ENCODE data around the gene ADPRS. TPM values are rescaled to one million over a fixed set of nuclear protein-coding genes. Genes with fewer than 3 reads are reported as not detected.
A peak's percentile ranks its signal among the peaks of the same experiment; 100 is the strongest.

The ADPRS gene
- polyA plus RNA-seq, 6 donors from 2014 or later = 16.0 to 32.2 (median 19.2) TPM

- Mint-ChIP-seq H3K4me3 (no peak overlapping the region), H3K9me3 (no peaks in the 10 kb centered on the region), H3K36me3 (no peaks in the 10 kb centered on the region), H3K27me3 (no peaks in the 10 kb centered on the region), H3K27ac (no peak overlapping the region), H3K4me1 (peaks cover 2 to 6% (median 6%) of the 10 kb centered on the region in 3 donors)
- no peak for ATAC-seq (ENCODE audit: low read depth in 2 of 2)
- no peak for DNase-seq
Measured at GRCh38 chr1:36106269-36106668, 17.6 kb downstream of the ADPRS start.

- no peaks in the 10 kb centered on the region for H3K9me3 Mint-ChIP-seq
- DNase-seq = no peak
- no peak for ATAC-seq (ENCODE audit: low read depth in 2 of 2)
- no peaks in the 10 kb centered on the region for H3K27me3 Mint-ChIP-seq
- peaks cover 3 to 8% (median 6%) of the 10 kb centered on the region in 3 donors for H3K4me1 Mint-ChIP-seq
- H3K4me3 Mint-ChIP-seq = no peak overlapping the region
- H3K27ac Mint-ChIP-seq = peak overlapping the region in 1 of 6 donors; percentile 20
- H3K36me3 Mint-ChIP-seq = no peaks in the 10 kb centered on the region
Measured at GRCh38 chr1:36107394-36107793, 18.7 kb downstream of the ADPRS start.

GRCh38 chr1:36108314-36108713 lies 19.6 kb downstream of the ADPRS start:
- no peaks in the 10 kb centered on the region for H3K9me3 Mint-ChIP-seq
- no peaks in the 10 kb centered on the region for H3K36me3 Mint-ChIP-seq
- ATAC-seq (ENCODE audit: low read depth in 2 of 2) (no peak), DNase-seq (no peak)
- H3K27me3 Mint-ChIP-seq = no peaks in the 10 kb centered on the region
- peaks cover 3 to 8% (median 6%) of the 10 kb centered on the region in 3 donors for H3K4me1 Mint-ChIP-seq
- H3K4me3 Mint-ChIP-seq = peak overlapping the region in 1 of 8 donors; percentile 9
- no peak overlapping the region for H3K27ac Mint-ChIP-seq

GRCh38 chr1:36109041-36109679 lies 20.5 kb downstream of the ADPRS start:
- no peak for DNase-seq
- peak overlapping the region in 3 of 6 donors; percentile 34 to 75 (median 58) for H3K27ac Mint-ChIP-seq
- ATAC-seq (ENCODE audit: low read depth in 2 of 2) = peak; percentile 25 to 32
- peaks cover 0 to 2% (median 0%) of the 10 kb centered on the region in 3 donors for H3K27me3 Mint-ChIP-seq
- no peaks in the 10 kb centered on the region for H3K36me3 Mint-ChIP-seq
- H3K9me3 Mint-ChIP-seq = no peaks in the 10 kb centered on the region
- no peak overlapping the region for H3K4me3 Mint-ChIP-seq
- peaks cover 3 to 8% (median 6%) of the 10 kb centered on the region in 3 donors for H3K4me1 Mint-ChIP-seq

- Mint-ChIP-seq H3K27me3 (peaks cover 0 to 8% (median 0%) of the 10 kb centered on the region in 3 donors), H3K36me3 (no peaks in the 10 kb centered on the region), H3K27ac (peak overlapping the region in 1 of 6 donors; percentile 78), H3K9me3 (no peaks in the 10 kb centered on the region), H3K4me1 (peaks cover 3 to 12% (median 6%) of the 10 kb centered on the region in 3 donors), H3K4me3 (no peak overlapping the region)
- ATAC-seq (ENCODE audit: low read depth in 2 of 2) = no peak
- no peak for DNase-seq
Measured at GRCh38 chr1:36111151-36111550, 22.5 kb downstream of the ADPRS start.

GRCh38 chr1:36112823-36113222 lies 24.1 kb downstream of the ADPRS start:
- H3K27me3 Mint-ChIP-seq = peaks cover 0 to 8% (median 0%) of the 10 kb centered on the region in 3 donors

GRCh38 chr1:36114371-36114770 lies 25.7 kb downstream of the ADPRS start:
- ATAC-seq (ENCODE audit: low read depth in 2 of 2) (no peak), DNase-seq (no peak)
- H3K27ac Mint-ChIP-seq = no peak overlapping the region
- H3K27me3 Mint-ChIP-seq = peaks cover 0 to 8% (median 0%) of the 10 kb centered on the region in 3 donors
- no peak overlapping the region for H3K4me3 Mint-ChIP-seq
- no peaks in the 10 kb centered on the region for H3K9me3 Mint-ChIP-seq
- no peaks in the 10 kb centered on the region for H3K36me3 Mint-ChIP-seq
- peaks cover under 1 to 8% (median 3%) of the 10 kb centered on the region in 3 donors for H3K4me1 Mint-ChIP-seq

More at GRCh38 chr1:36112823-36113222, 24.1 kb downstream of the ADPRS start:
- DNase-seq = no peak
- Mint-ChIP-seq H3K4me1 (peaks cover 3 to 12% (median 6%) of the 10 kb centered on the region in 3 donors), H3K9me3 (no peaks in the 10 kb centered on the region), H3K36me3 (no peaks in the 10 kb centered on the region), H3K4me3 (no peak overlapping the region), H3K27ac (no peak overlapping the region)
- ATAC-seq (ENCODE audit: low read depth in 2 of 2) = no peak

- no peak overlapping the region for H3K4me3 Mint-ChIP-seq
- H3K27ac Mint-ChIP-seq = no peak overlapping the region
- peaks cover 0 to 8% (median 0%) of the 10 kb centered on the region in 3 donors for H3K27me3 Mint-ChIP-seq
- H3K9me3 Mint-ChIP-seq = no peaks in the 10 kb centered on the region
- peaks cover 0 to 8% (median 3%) of the 10 kb centered on the region in 3 donors for H3K4me1 Mint-ChIP-seq
- no peaks in the 10 kb centered on the region for H3K36me3 Mint-ChIP-seq
- DNase-seq (no peak), ATAC-seq (ENCODE audit: low read depth in 2 of 2) (no peak)
Measured at GRCh38 chr1:36115200-36115669, 26.5 kb downstream of the ADPRS start.

GRCh38 chr1:36115931-36116330 lies 27.2 kb downstream of the ADPRS start:
- DNase-seq = no peak
- ATAC-seq (ENCODE audit: low read depth in 2 of 2) = no peak
- no peak overlapping the region for H3K27ac Mint-ChIP-seq
- H3K4me1 Mint-ChIP-seq = peaks cover 0 to 8% (median 3%) of the 10 kb centered on the region in 3 donors
- H3K4me3 Mint-ChIP-seq = peak overlapping the region in 1 of 8 donors; percentile 43
- no peaks in the 10 kb centered on the region for H3K36me3 Mint-ChIP-seq
- H3K27me3 Mint-ChIP-seq = peaks cover 0 to 8% (median 0%) of the 10 kb centered on the region in 3 donors
- H3K9me3 Mint-ChIP-seq = no peaks in the 10 kb centered on the region

GRCh38 chr1:36116901-36117300 lies 28.2 kb downstream of the ADPRS start:
- peak overlapping the region in 1 of 6 donors; percentile 40 for H3K27ac Mint-ChIP-seq
- H3K4me3 Mint-ChIP-seq = no peak overlapping the region
- H3K9me3 Mint-ChIP-seq = no peaks in the 10 kb centered on the region
- DNase-seq = no peak
- peaks cover 0 to 5% (median 4%) of the 10 kb centered on the region in 3 donors for H3K4me1 Mint-ChIP-seq
- no peak for ATAC-seq (ENCODE audit: low read depth in 2 of 2)
- no peaks in the 10 kb centered on the region for H3K36me3 Mint-ChIP-seq
- H3K27me3 Mint-ChIP-seq = peaks cover 0 to 8% (median 3%) of the 10 kb centered on the region in 3 donors

- peaks cover 12 to 22% (median 17%) of the 10 kb centered on the region in 3 donors for H3K4me1 Mint-ChIP-seq
- H3K27me3 Mint-ChIP-seq = peaks cover 4 to 22% (median 18%) of the 10 kb centered on the region in 3 donors
- H3K4me3 Mint-ChIP-seq = no peak overlapping the region
- no peak overlapping the region for H3K27ac Mint-ChIP-seq
- no peaks in the 10 kb centered on the region for H3K36me3 Mint-ChIP-seq
- H3K9me3 Mint-ChIP-seq = no peaks in the 10 kb centered on the region
- DNase-seq (no peak), ATAC-seq (ENCODE audit: low read depth in 2 of 2) (no peak)
Measured at GRCh38 chr1:36118447-36119204, 29.9 kb downstream of the ADPRS start.

GRCh38 chr1:36119456-36119855 lies 30.8 kb downstream of the ADPRS start:
- Mint-ChIP-seq H3K4me3 (no peak overlapping the region), H3K36me3 (no peaks in the 10 kb centered on the region), H3K9me3 (no peaks in the 10 kb centered on the region), H3K27ac (no peak overlapping the region), H3K4me1 (peaks cover 20 to 30% (median 21%) of the 10 kb centered on the region in 3 donors), H3K27me3 (peaks cover 4 to 26% (median 23%) of the 10 kb centered on the region in 3 donors)
- ATAC-seq (ENCODE audit: low read depth in 2 of 2) (no peak), DNase-seq (no peak)

- Mint-ChIP-seq H3K4me3 (peak overlapping the region in 7 of 8 donors; percentile 1 to 84 (median 49)), H3K36me3 (no peaks in the 10 kb centered on the region), H3K27me3 (peaks cover 4 to 43% (median 39%) of the 10 kb centered on the region in 3 donors), H3K27ac (peak overlapping the region in 4 of 6 donors; percentile 58 to 91 (median 72)), H3K4me1 (peaks cover 36 to 45% (median 37%) of the 10 kb centered on the region in 3 donors), H3K9me3 (no peaks in the 10 kb centered on the region)
- ATAC-seq (ENCODE audit: low read depth in 2 of 2) = no peak
- DNase-seq = no peak
Measured at GRCh38 chr1:36122062-36123030, 33.7 kb downstream of the ADPRS start.
